ENCODE measurements around the gene LY86.

LY86 gene

DNA sequence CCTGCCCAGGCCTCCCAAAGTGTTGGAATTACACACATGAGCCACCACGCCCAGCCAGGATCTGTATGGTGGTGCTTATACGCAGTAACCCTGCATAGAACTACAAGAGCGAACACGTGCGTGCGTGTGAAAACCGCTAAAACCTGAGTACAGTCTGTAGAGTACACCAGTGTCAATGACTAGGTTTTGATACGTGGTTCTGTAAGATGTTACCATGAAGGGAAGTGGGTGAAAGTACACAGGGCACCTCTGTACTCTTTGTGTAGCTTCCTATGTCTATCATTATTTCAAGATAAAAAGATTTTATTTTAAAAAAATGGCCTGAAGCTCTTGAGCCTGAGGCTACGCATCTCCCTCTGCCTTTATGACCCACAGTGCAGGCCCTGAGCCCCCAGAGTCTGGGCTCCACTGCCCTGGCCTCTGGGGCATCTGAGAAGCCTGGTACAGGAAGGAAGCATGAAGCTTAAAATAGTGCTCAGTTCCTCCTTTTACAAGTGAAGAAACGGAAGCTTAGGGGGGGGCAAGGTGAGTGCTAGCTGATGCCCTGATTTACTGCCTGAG is 21.6 kb downstream of the LY86 start:
- TF ChIP-seq, protein P1, sequence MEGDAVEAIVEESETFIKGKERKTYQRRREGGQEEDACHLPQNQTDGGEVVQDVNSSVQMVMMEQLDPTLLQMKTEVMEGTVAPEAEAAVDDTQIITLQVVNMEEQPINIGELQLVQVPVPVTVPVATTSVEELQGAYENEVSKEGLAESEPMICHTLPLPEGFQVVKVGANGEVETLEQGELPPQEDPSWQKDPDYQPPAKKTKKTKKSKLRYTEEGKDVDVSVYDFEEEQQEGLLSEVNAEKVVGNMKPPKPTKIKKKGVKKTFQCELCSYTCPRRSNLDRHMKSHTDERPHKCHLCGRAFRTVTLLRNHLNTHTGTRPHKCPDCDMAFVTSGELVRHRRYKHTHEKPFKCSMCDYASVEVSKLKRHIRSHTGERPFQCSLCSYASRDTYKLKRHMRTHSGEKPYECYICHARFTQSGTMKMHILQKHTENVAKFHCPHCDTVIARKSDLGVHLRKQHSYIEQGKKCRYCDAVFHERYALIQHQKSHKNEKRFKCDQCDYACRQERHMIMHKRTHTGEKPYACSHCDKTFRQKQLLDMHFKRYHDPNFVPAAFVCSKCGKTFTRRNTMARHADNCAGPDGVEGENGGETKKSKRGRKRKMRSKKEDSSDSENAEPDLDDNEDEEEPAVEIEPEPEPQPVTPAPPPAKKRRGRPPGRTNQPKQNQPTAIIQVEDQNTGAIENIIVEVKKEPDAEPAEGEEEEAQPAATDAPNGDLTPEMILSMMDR (IDR thresholded peaks at IDR 0.05): no peak

DNA sequence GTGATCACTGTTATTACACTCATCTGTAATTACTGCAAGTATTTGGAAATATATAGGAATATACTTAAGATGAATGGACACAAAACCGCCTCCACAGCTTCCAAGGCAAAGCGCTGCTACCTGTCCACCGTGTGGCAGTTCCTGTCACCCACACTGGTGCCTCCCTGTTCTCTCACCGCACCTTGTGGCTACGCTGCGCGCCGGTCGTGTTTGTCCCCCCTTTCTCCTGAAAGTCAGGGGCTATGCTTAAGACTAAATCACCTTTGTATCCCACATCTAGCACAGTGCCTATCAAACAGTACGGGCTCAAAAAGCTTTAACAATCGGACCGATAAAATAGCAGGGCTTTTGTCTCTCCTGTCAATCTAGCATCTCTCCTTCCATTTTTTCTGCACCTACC is 23.0 kb downstream of the LY86 start:
- TF ChIP-seq, protein P1 (IDR thresholded peaks at IDR 0.05): no peak

DNA sequence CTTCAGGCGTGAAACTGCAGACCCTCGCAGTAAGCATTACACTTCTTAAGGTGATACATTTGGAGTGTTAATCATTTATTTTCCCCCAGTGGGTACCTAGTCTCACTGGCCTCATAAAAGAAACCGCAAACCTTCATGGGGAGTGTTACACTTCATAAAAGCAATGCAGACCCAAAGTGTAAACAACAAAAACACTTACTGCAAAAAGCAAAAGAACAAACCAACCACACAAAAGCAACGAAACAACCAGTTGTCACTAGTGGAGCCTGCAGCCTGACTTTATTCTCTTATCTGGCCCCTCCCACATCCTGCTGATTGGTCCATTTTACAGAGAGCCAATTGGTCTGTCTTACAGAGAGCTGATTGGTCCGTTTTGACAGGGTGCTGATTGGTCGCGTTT is 23.8 kb downstream of the LY86 start:
- TF ChIP-seq, protein P1 (IDR thresholded peaks at IDR 0.05): no peak

DNA sequence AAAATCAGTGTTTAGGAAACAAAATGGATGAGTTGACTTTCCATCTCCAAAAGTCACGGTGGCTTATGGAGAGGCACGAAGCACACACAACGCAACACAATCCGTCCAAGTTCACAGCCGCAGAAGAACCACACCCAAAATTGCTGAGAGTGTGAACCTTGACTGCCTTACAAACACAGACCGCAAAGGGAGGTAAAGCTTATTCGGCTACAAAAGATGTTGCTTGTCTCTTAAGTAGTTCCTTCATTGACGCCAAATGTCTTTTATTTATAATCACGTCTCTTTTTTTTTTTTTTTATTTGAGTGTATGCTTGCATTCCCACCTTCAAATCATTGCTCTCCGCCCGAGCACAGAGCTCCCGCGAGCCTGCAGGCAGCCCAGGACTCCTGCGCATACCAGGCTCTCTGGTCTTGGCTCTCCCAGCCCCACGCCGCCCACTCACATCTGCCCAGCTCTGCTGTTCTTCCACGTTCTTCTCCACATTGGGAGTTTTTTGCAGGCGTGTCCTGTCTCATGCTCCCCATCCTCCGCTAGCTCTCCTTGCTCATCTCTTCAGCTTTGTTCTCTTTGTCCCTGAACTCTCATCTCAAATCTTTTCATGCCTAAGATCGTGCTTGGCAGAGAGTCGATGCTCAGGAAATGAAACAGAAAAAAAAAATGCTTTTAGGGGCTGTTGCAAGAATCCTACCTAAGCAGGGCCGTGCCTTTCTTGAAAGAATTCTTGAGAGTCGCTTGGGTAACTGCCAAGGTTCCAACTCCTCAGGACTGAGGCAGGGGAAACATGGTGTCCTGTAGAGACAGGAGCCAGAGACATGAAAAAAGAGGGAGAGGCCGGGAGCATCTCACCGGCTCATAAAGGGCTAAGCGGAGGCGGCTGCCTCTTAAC is 25.8 kb downstream of the LY86 start:
- TF ChIP-seq, protein P1 (IDR thresholded peaks at IDR 0.05): no peak

DNA sequence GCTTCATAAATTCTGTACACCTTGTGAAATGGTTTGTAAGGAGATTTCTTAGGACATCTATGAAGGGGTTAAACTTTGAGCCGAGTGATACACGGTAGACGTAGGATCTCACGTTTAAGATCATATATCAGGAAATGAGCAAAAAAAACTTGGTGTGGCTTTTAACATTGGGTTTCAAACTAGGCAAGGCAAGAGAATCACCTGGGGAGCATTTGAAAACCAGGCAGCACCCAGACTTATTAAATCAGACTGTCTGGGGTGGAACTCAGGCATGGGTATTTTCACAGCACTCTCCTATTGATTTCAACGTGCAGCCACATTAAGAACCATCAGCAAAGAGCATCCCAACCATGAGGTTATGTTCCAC is 26.4 kb downstream of the LY86 start:
- TF ChIP-seq, protein P1 (IDR thresholded peaks at IDR 0.05): no peak

DNA sequence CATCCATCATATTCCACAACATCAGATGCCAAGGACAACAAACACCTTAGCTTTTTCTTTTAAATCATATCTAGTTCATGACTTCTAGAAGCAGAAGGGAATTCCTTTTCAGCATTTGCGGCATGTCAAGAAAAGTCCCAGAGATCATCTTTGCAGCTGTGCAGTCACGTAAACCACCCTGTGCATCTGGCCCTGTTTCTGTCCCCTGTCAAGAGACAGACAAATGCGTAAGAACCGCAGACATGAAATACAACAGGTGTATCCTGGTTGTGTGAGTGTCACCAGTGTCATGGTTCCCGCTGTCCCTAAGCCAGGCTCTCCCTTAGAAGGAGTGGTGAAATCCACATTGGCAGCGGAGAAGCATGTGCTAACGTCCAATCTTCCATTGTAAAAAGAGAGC is 28.1 kb downstream of the LY86 start:
- TF ChIP-seq, protein P1 (IDR thresholded peaks at IDR 0.05): no peak

DNA sequence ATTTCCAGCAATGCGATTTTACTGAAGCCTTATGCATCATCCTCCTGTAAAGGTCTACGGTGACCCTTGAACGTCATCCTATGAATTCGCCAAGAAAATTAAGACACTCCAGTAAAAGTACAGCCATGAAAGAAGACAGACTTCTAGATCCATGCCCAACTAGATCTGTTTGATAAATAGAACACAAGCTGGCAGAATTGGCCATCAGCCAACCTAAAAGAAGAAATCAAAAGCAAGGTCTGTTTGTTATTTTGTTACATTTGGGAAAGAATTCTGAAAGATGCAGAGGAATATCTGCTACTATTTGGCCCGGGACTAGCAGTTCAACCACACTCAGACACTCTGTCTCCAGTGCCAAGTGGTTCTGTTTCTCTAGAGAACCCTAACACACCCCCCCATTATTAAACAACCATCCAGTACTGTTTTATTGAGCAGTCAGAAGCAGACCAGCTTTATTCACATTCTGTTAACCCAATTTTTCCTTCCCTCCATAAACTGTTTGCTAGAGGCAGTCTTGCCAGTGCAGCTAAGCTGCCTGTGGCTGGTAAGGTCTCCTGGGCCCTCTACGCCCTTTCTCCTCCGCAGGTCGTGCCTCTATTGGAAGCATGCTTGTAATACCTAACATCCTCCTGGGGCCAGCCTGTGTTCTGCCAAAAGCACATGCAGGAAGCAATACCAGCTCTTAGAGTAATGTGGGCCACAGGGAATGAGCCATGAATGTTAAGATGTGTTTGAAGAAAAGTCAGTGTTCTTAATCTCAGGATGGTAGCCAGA is 30.7 kb downstream of the LY86 start:
- TF ChIP-seq, protein P1 (IDR thresholded peaks at IDR 0.05): no peak
